ENCODE data around the gene MUC5B.
"Not testable (repeated sequence)": the region's sequence is repeated elsewhere in the genome, so short reads cannot be mapped to it uniquely, and the experiment has no call there.

The MUC5B gene

GRCh38 chr11:1260023-1260501 lies 37.2 kb downstream of the MUC5B start:
- no peak overlapping the region for H3K4me3 ChIP-seq (replicated peaks; ENCODE audit: low read depth, low read length)
- no peak for TF ChIP-seq CTCF (IDR thresholded peaks at IDR 0.05; ENCODE audit: low read length, missing control alignments)
- DNase-seq (ENCODE audit: low read depth), result peak; percentile 14

- no peak for TF ChIP-seq CTCF (IDR thresholded peaks at IDR 0.05; ENCODE audit: low read length, missing control alignments)
- no peak overlapping the region for H3K4me3 ChIP-seq (replicated peaks; ENCODE audit: low read depth, low read length)
Observed at GRCh38 chr11:1260620-1261019, 37.8 kb downstream of the MUC5B start.

GRCh38 chr11:1261241-1262071 lies 38.6 kb downstream of the MUC5B start:
- no peak overlapping the region for H3K4me3 ChIP-seq (replicated peaks; ENCODE audit: low read depth, low read length)
- no peak for DNase-seq (ENCODE audit: low read depth)
- no peak for TF ChIP-seq CTCF (IDR thresholded peaks at IDR 0.05; ENCODE audit: low read length, missing control alignments)

More at GRCh38 chr11:1260620-1261019, 37.8 kb downstream of the MUC5B start:
- DNase-seq (ENCODE audit: low read depth), result no peak

- DNase-seq (ENCODE audit: low read depth), result peak; percentile 92
- peak overlapping the region; percentile 46 for H3K4me3 ChIP-seq (replicated peaks; ENCODE audit: low read depth, low read length)
- TF ChIP-seq CTCF (IDR thresholded peaks at IDR 0.05; ENCODE audit: low read length, missing control alignments), result no peak
Observed at GRCh38 chr11:1262172-1263006, 39.5 kb downstream of the MUC5B start.

GRCh38 chr11:1263010-1263409 lies 40.1 kb downstream of the MUC5B start:
- peak overlapping the region; percentile 10 for H3K4me3 ChIP-seq (replicated peaks; ENCODE audit: low read depth, low read length)
- no peak for TF ChIP-seq CTCF (IDR thresholded peaks at IDR 0.05; ENCODE audit: low read length, missing control alignments)
- no peak for DNase-seq (ENCODE audit: low read depth)

- H3K4me3 ChIP-seq (replicated peaks; ENCODE audit: low read depth, low read length), result not testable (repeated sequence)
- TF ChIP-seq CTCF (IDR thresholded peaks at IDR 0.05; ENCODE audit: low read length, missing control alignments), result peak; percentile 57
- DNase-seq (ENCODE audit: low read depth), result peak; percentile 85
Observed at GRCh38 chr11:1264444-1264843, 41.6 kb downstream of the MUC5B start.

- not testable (repeated sequence) for DNase-seq (ENCODE audit: low read depth); H3K4me3 ChIP-seq (replicated peaks; ENCODE audit: low read depth, low read length)
Observed at GRCh38 chr11:1265480-1265879, 42.6 kb downstream of the MUC5B start.

- DNase-seq (ENCODE audit: low read depth), result not testable (repeated sequence)
Observed at GRCh38 chr11:1266976-1267375, 44.1 kb downstream of the MUC5B start.

More at GRCh38 chr11:1266976-1267375, 44.1 kb downstream of the MUC5B start:
- H3K4me3 ChIP-seq (replicated peaks; ENCODE audit: low read depth, low read length), result not testable (repeated sequence)

Data from fibroblast of pulmonary artery (primary cell).